Measurements from ENCODE around the gene CNOT1. TPM values are rescaled to one million over a fixed set of nuclear protein-coding genes. Genes with fewer than 3 reads are reported as not detected.

CNOT1 gene
- total and polyA plus RNA-seq, 8 donors, result 137 to 209 (median 180) TPM

GRCh38 chr16:58582971-58583765, 46.5 kb downstream of the CNOT1 start:
- Histone ChIP-seq H3K27ac (peak overlapping the region in 1 of 2 donors; percentile 3), H3K4me1 (no peaks in the 10 kb centered on the region), H3K36me3 (peaks cover 0 to 96% of the 10 kb centered on the region in 2 donors), H3K9me3 (no peaks in the 10 kb centered on the region), H3K4me3 (no peak overlapping the region), H3K27me3 (no peaks in the 10 kb centered on the region)
- intact Hi-C loops (cut with DNase I), result no loop called here
- TF ChIP-seq CTCF (IDR thresholded peaks at IDR 0.05), result no peak
- DNase-seq, result no peak
- no peak for ATAC-seq

- Histone ChIP-seq H3K27ac (no peak overlapping the region), H3K27me3 (no peaks in the 10 kb centered on the region), H3K9me3 (no peaks in the 10 kb centered on the region), H3K36me3 (peaks cover 0 to 96% of the 10 kb centered on the region in 2 donors), H3K4me3 (no peak overlapping the region), H3K4me1 (no peaks in the 10 kb centered on the region)
- DNase-seq (no peak), ATAC-seq (no peak)
- intact Hi-C loops (cut with DNase I), result no loop called here
- no peak for TF ChIP-seq CTCF (IDR thresholded peaks at IDR 0.05)
Observed at GRCh38 chr16:58582133-58582532, 47.5 kb downstream of the CNOT1 start.

GRCh38 chr16:58579587-58579986, 50.0 kb downstream of the CNOT1 start:
- no peak for TF ChIP-seq CTCF (IDR thresholded peaks at IDR 0.05)
- H3K27ac ChIP-seq, result no peak overlapping the region
- H3K4me3 ChIP-seq, result no peak overlapping the region
- no peaks in the 10 kb centered on the region for H3K27me3 ChIP-seq
- peaks cover 5 to 99% of the 10 kb centered on the region in 2 donors for H3K36me3 ChIP-seq
- no peaks in the 10 kb centered on the region for H3K9me3 ChIP-seq
- intact Hi-C loops (cut with DNase I), result no loop called here
- no peak for DNase-seq
- no peak for ATAC-seq
- H3K4me1 ChIP-seq, result no peaks in the 10 kb centered on the region

- Histone ChIP-seq H3K9me3 (no peaks in the 10 kb centered on the region), H3K4me3 (no peak overlapping the region), H3K4me1 (no peaks in the 10 kb centered on the region), H3K36me3 (peaks cover 5 to 100% of the 10 kb centered on the region in 2 donors), H3K27me3 (no peaks in the 10 kb centered on the region), H3K27ac (no peak overlapping the region)
- intact Hi-C loops (cut with DNase I), result no loop called here
- no peak for TF ChIP-seq CTCF (IDR thresholded peaks at IDR 0.05)
- ATAC-seq (no peak), DNase-seq (no peak)
Observed at GRCh38 chr16:58578642-58579041, 51.0 kb downstream of the CNOT1 start.

- ATAC-seq (no peak), DNase-seq (no peak)
- H3K36me3 ChIP-seq, result peaks cover 5 to 100% of the 10 kb centered on the region in 2 donors
- intact Hi-C loops (cut with DNase I), result no loop called here
- H3K4me3 ChIP-seq, result no peak overlapping the region
- H3K27ac ChIP-seq, result no peak overlapping the region
- H3K4me1 ChIP-seq, result no peaks in the 10 kb centered on the region
- TF ChIP-seq CTCF (IDR thresholded peaks at IDR 0.05), result no peak
- H3K27me3 ChIP-seq, result no peaks in the 10 kb centered on the region
- no peaks in the 10 kb centered on the region for H3K9me3 ChIP-seq
Observed at GRCh38 chr16:58577141-58577540, 52.5 kb downstream of the CNOT1 start.

Measured in left lung (tissue), 10 donors.